Immature natural killer cell (primary cell): ENCODE measurements around the gene CYS1. TPM values are rescaled to one million over a fixed set of nuclear protein-coding genes. Genes with fewer than 3 reads are reported as not detected.

Source experiments
- DNase-seq, 3 donors: peaks; one replicate each; pipeline ENCODE4 v3.0.0; 2022; ENCODE audit warnings: mixed read lengths in 1 of 3
- H3K27ac Mint-ChIP-seq, 6 donors: one replicate each; pipeline ENCODE4 v1.8.0; 2020; ENCODE audit warnings: mixed read lengths in 6 of 6, mild to moderate bottlenecking in 5 of 6, inconsistent platforms in 4 of 6, moderate library complexity in 3 of 6
- H3K27me3 Mint-ChIP-seq, 3 donors: one replicate each; pipeline ENCODE4 v1.8.0; 2020 to 2021; ENCODE audit warnings: low read depth in 3 of 3, mild to moderate bottlenecking in 3 of 3, mixed read lengths in 3 of 3, moderate library complexity in 3 of 3, inconsistent platforms in 1 of 3
- H3K36me3 Mint-ChIP-seq, 3 donors: one replicate each; pipeline ENCODE4 v1.8.0; 2020; ENCODE audit warnings: mixed read lengths in 3 of 3, inconsistent platforms in 2 of 3, mild to moderate bottlenecking in 2 of 3
- H3K4me1 Mint-ChIP-seq, 2 donors: one replicate each; pipeline ENCODE4 v1.8.0; 2020; ENCODE audit warnings: inconsistent platforms in 2 of 2, mild to moderate bottlenecking in 2 of 2, mixed read lengths in 2 of 2, moderate library complexity in 1 of 2
- H3K4me3 Mint-ChIP-seq, 5 donors: one replicate each; pipeline ENCODE4 v1.8.0; 2020; ENCODE audit warnings: mild to moderate bottlenecking in 5 of 5, mixed read lengths in 5 of 5, inconsistent platforms in 3 of 5, moderate library complexity in 3 of 5
- H3K9me3 Mint-ChIP-seq, 6 donors: one replicate each; pipeline ENCODE4 v1.8.0; 2020; ENCODE audit warnings: mild to moderate bottlenecking in 6 of 6, mixed read lengths in 6 of 6, inconsistent platforms in 4 of 6, moderate library complexity in 3 of 6
- polyA plus RNA-seq, 3 donors: library from polyadenylated mRNA; unstranded; fragments of 300-500 nt; fragmentation: Illumina TruSeq; gene quantifications; one replicate each; pipeline ENCODE4 v1.2.3, GENCODE V29; 2021

CYS1 gene, protein sequence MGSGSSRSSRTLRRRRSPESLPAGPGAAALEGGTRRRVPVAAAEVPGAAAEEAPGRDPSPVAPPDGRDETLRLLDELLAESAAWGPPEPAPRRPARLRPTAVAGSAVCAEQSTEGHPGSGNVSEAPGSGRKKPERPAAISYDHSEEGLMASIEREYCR
- not detected for polyA plus RNA-seq

GRCh38 chr2:10079870-10080535 lies at the start of gene CYS1:
Gene CYS1, minus strand, starts transcription at chr2:10080411. Its CDS starts 188 bp downstream, at chr2:10080223.
- peak; percentile 14 to 23 (median 17) for DNase-seq
- H3K4me1 Mint-ChIP-seq = peaks cover 14 to 17% of the 10 kb centered on the region in 2 donors
- peak within 1 kb of the TSS in 5 of 6 donors; percentile 44 to 72 (median 65) for H3K27ac Mint-ChIP-seq
- peaks cover 0 to 11% (median 0%) of the 10 kb centered on the region in 3 donors for H3K36me3 Mint-ChIP-seq
- no peaks in the 10 kb centered on the region for H3K9me3 Mint-ChIP-seq
- H3K27me3 Mint-ChIP-seq = peaks cover 25 to 42% (median 34%) of the 10 kb centered on the region in 3 donors
- peak within 1 kb of the TSS; percentile 80 to 86 (median 82) for H3K4me3 Mint-ChIP-seq

GRCh38 chr2:10129490-10129889 lies 49.3 kb upstream of the CYS1 start:
- H3K27me3 Mint-ChIP-seq = peaks cover 0 to under 1% (median 0%) of the 10 kb centered on the region in 3 donors
- H3K9me3 Mint-ChIP-seq = no peaks in the 10 kb centered on the region
- H3K4me3 Mint-ChIP-seq = no peak overlapping the region
- peaks cover 15 to 35% of the 10 kb centered on the region in 2 donors for H3K4me1 Mint-ChIP-seq
- peak overlapping the region in 1 of 6 donors; percentile 36 for H3K27ac Mint-ChIP-seq
- H3K36me3 Mint-ChIP-seq = peaks cover 0 to 20% (median 8%) of the 10 kb centered on the region in 3 donors
- DNase-seq = no peak

- H3K9me3 Mint-ChIP-seq = no peaks in the 10 kb centered on the region
- H3K4me1 Mint-ChIP-seq = peaks cover 26 to 46% of the 10 kb centered on the region in 2 donors
- H3K4me3 Mint-ChIP-seq = no peak overlapping the region
Observed at GRCh38 chr2:10128420-10128819, 48.2 kb upstream of the CYS1 start.

DNA sequence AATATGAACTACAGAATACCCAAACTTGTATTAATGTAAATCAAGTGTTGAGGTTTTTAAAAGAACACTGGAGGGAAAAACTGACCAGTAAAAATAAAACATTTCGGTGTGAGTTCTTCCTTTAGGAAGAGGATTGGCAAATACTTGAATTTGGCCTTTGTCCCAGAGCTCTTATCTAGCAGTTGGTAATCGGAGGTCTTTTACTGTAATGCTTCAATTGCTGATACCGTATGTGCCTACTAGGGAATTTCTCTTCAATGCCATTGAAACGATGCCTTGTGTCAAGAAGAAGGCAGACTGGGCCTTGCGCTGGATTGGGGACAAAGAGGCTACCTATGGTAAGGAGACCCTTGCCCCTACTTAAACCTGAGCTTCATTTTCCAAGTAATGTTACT lies 46.4 kb upstream of the CYS1 start:
- peaks cover 35 to 54% of the 10 kb centered on the region in 2 donors for H3K4me1 Mint-ChIP-seq
- H3K27me3 Mint-ChIP-seq = peaks cover 6 to 13% (median 7%) of the 10 kb centered on the region in 3 donors
- no peaks in the 10 kb centered on the region for H3K9me3 Mint-ChIP-seq
- no peak for DNase-seq
- H3K4me3 Mint-ChIP-seq = no peak overlapping the region
- H3K27ac Mint-ChIP-seq = peak overlapping the region in 1 of 6 donors; percentile 40
- peaks cover 0 to 20% (median 8%) of the 10 kb centered on the region in 3 donors for H3K36me3 Mint-ChIP-seq

More at GRCh38 chr2:10128420-10128819, 48.2 kb upstream of the CYS1 start:
- Mint-ChIP-seq H3K27ac (peak overlapping the region in 1 of 6 donors; percentile 57), H3K27me3 (peaks cover under 1 to 7% (median 5%) of the 10 kb centered on the region in 3 donors), H3K36me3 (peaks cover 0 to 20% (median 8%) of the 10 kb centered on the region in 3 donors)
- no peak for DNase-seq

GRCh38 chr2:10125842-10126631 lies 45.8 kb upstream of the CYS1 start:
- Mint-ChIP-seq H3K36me3 (peaks cover 0 to 20% (median 8%) of the 10 kb centered on the region in 3 donors), H3K9me3 (no peaks in the 10 kb centered on the region), H3K4me3 (peak overlapping the region in 4 of 5 donors; percentile 2 to 45 (median 14)), H3K4me1 (peaks cover 41 to 60% of the 10 kb centered on the region in 2 donors), H3K27me3 (peaks cover 7 to 13% (median 8%) of the 10 kb centered on the region in 3 donors), H3K27ac (peak overlapping the region in 3 of 6 donors; percentile 7 to 30 (median 26))
- no peak for DNase-seq

- Mint-ChIP-seq H3K4me1 (peaks cover 54 to 72% of the 10 kb centered on the region in 2 donors), H3K27ac (peak overlapping the region in 4 of 6 donors; percentile 41 to 89 (median 58)), H3K27me3 (peaks cover 9 to 13% (median 10%) of the 10 kb centered on the region in 3 donors), H3K9me3 (no peaks in the 10 kb centered on the region), H3K4me3 (peak overlapping the region; percentile 86 to 90 (median 88)), H3K36me3 (peaks cover 0 to 20% (median 8%) of the 10 kb centered on the region in 3 donors)
- DNase-seq = peak; percentile 65 to 71 (median 71)
Observed at GRCh38 chr2:10124538-10125045, 44.4 kb upstream of the CYS1 start.

DNA sequence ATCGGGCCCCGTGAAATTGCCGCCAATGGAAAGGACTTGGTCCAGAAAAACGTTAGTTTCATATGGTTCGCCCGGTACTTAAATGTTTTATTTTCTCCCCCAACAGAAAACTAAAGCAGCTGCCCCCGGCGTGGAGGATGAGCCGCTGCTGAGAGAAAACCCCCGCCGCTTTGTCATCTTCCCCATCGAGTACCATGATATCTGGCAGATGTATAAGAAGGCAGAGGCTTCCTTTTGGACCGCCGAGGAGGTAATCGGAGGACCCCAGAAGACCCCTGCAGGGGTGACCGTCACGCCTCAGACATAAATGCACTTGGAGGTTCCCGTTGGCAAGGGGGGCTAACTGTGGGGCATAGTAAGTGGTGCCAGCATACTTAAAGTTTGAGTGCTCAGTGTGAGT lies 43.1 kb upstream of the CYS1 start:
- peaks cover 9 to 13% (median 10%) of the 10 kb centered on the region in 3 donors for H3K27me3 Mint-ChIP-seq
- peak overlapping the region in 5 of 6 donors; percentile 64 to 87 (median 79) for H3K27ac Mint-ChIP-seq
- peaks cover 0 to 11% (median under 1%) of the 10 kb centered on the region in 3 donors for H3K36me3 Mint-ChIP-seq
- H3K4me3 Mint-ChIP-seq = peak overlapping the region; percentile 86 to 90 (median 88)
- DNase-seq = no peak
- H3K4me1 Mint-ChIP-seq = peaks cover 58 to 62% of the 10 kb centered on the region in 2 donors
- no peaks in the 10 kb centered on the region for H3K9me3 Mint-ChIP-seq

DNA sequence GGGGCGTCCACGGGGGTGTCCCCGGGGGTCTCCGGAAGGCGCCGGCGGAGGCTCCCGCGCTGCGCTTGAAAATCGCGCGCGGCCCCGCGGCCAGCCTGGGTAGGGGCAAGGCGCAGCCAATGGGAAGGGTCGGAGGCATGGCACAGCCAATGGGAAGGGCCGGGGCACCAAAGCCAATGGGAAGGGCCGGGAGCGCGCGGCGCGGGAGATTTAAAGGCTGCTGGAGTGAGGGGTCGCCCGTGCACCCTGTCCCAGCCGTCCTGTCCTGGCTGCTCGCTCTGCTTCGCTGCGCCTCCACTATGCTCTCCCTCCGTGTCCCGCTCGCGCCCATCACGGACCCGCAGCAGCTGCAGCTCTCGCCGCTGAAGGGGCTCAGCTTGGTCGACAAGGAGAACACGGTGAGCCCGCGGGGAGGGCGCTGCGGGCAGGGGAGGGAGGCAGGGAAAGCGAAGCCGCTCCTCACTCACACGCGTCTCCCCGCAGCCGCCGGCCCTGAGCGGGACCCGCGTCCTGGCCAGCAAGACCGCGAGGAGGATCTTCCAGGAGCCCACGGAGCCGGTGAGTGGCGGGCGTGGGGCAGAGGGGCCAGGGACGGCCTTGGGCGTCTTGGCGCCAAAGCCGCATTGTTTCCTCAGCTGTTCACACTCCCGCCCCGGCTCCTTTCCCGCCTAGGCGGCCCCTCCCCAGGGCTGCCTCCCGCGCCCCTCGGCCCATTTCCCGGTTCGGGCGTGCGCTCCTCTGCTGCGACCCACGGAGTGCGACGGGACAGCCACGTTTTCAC lies 42.5 kb upstream of the CYS1 start, which contains the start of gene RRM2:
TSS of gene RRM2 (plus strand) at position 240 of the 781 bp plus-strand sequence. CDS start at position 300, 60 bp downstream.
- Mint-ChIP-seq H3K36me3 (peaks cover 0 to 8% (median 0%) of the 10 kb centered on the region in 3 donors), H3K4me1 (peaks cover 62 to 65% of the 10 kb centered on the region in 2 donors), H3K27me3 (peaks cover 9 to 13% (median 10%) of the 10 kb centered on the region in 3 donors), H3K27ac (peak within 1 kb of the TSS in 5 of 6 donors; percentile 79 to 90 (median 87)), H3K9me3 (no peaks in the 10 kb centered on the region), H3K4me3 (peak within 1 kb of the TSS; percentile 92 to 99 (median 97))
- peak; percentile 82 to 86 (median 85) for DNase-seq

GRCh38 chr2:10120877-10121574 lies 40.8 kb upstream of the CYS1 start:
- H3K27me3 Mint-ChIP-seq = peaks cover 9 to 13% (median 10%) of the 10 kb centered on the region in 3 donors
- H3K9me3 Mint-ChIP-seq = no peaks in the 10 kb centered on the region
- no peak for DNase-seq
- peaks cover 60 to 62% of the 10 kb centered on the region in 2 donors for H3K4me1 Mint-ChIP-seq
- peak overlapping the region; percentile 74 to 90 (median 88) for H3K27ac Mint-ChIP-seq
- H3K4me3 Mint-ChIP-seq = peak overlapping the region; percentile 92 to 99 (median 97)
- peaks cover 0 to 4% (median 0%) of the 10 kb centered on the region in 3 donors for H3K36me3 Mint-ChIP-seq

DNA sequence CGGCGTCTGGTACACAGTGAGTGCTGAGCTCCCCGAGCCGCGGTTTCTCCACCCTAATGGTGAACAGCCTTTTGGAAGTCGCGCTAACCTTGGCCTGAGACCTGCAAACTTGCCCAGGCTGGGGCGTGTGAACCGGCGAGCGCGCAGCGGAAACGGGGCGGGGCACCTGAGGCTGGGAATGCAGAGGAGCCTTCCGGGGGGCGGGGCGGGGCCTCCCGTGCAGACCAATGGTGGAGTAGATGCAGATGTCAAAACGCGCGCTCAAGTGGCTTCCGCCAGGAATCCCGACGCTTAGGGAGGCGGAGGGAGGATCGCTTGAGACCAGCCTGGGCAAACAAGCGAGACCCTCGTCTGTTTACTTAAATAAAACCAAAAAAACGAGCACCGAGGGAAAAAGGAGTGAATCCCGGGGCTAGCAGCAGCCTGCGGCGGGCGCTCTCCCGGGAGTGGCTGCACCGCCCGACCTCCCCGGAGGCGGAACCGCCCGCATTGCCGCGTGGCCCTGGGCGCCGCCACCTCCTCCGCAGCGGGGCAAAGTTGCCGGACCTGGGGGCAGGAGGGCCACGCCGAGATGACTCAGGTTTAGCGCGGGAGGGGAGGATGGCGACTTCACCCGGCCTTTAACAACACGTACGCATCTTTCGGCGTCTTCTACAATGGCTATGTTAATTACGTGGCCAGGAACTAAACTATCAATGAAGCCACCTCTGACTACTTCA lies 40.1 kb upstream of the CYS1 start:
- Mint-ChIP-seq H3K4me3 (peak overlapping the region; percentile 92 to 99 (median 97)), H3K27ac (peak overlapping the region; percentile 90 to 97 (median 94)), H3K36me3 (no peaks in the 10 kb centered on the region), H3K9me3 (no peaks in the 10 kb centered on the region), H3K27me3 (peaks cover 9 to 13% (median 10%) of the 10 kb centered on the region in 3 donors), H3K4me1 (peaks cover 54 to 59% of the 10 kb centered on the region in 2 donors)
- DNase-seq = peak; percentile 86 to 88 (median 88)

- Mint-ChIP-seq H3K9me3 (no peaks in the 10 kb centered on the region), H3K36me3 (no peaks in the 10 kb centered on the region), H3K4me3 (peak overlapping the region; percentile 92 to 99 (median 97)), H3K4me1 (peaks cover 47 to 52% of the 10 kb centered on the region in 2 donors), H3K27me3 (peaks cover 9 to 13% (median 10%) of the 10 kb centered on the region in 3 donors), H3K27ac (peak overlapping the region; percentile 90 to 97 (median 94))
- no peak for DNase-seq
Observed at GRCh38 chr2:10119601-10120157, 39.5 kb upstream of the CYS1 start.
